Mammary epithelial cell (primary cell): ENCODE data around the gene LMAN2.

Experiments used
- EZH2 ChIP-seq: IDR thresholded peaks from 2 replicates; pipeline ENCODE4 v1.6.1; 2012; ENCODE audit warnings: low read length, inconsistent platforms, borderline replicate concordance
- TF ChIP-seq, protein P1 (sequence below), 2 donors: IDR thresholded peaks in 1 of 2; conservative IDR thresholded peaks in 1 of 2; 2 replicates each; pipeline ENCODE4 v1.5.1; 2011 to 2012; ENCODE audit warnings: inconsistent platforms in 2 of 2, low read length in 2 of 2, mild to moderate bottlenecking in 2 of 2, control low read depth in 1 of 2, low read depth in 1 of 2; ENCODE audit not compliant: insufficient read depth in 1 of 2; ENCODE audit errors: extremely low read depth in 1 of 2

DNA sequence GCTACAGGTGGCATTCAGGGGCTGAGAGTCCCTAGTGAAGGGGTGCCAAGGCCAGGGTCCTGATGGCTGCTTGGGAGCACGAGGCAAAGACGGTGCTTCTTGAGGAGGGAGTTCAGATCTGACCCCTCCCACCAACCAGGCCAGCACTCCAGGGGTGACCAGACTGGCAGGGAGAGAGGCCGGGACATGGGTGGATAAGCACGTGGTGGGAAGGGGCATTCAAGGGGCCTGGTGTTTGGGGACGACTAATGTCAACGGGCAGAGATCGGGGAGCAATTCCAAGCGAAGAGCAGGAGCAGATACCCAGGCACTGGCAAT is 10.8 kb upstream of the LMAN2 start:
- TF ChIP-seq, protein P1, sequence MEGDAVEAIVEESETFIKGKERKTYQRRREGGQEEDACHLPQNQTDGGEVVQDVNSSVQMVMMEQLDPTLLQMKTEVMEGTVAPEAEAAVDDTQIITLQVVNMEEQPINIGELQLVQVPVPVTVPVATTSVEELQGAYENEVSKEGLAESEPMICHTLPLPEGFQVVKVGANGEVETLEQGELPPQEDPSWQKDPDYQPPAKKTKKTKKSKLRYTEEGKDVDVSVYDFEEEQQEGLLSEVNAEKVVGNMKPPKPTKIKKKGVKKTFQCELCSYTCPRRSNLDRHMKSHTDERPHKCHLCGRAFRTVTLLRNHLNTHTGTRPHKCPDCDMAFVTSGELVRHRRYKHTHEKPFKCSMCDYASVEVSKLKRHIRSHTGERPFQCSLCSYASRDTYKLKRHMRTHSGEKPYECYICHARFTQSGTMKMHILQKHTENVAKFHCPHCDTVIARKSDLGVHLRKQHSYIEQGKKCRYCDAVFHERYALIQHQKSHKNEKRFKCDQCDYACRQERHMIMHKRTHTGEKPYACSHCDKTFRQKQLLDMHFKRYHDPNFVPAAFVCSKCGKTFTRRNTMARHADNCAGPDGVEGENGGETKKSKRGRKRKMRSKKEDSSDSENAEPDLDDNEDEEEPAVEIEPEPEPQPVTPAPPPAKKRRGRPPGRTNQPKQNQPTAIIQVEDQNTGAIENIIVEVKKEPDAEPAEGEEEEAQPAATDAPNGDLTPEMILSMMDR (conservative IDR thresholded peaks at IDR 0.05 in 1 of 2, IDR thresholded peaks at IDR 0.05 in 1 of 2; ENCODE audit: extremely low read depth in 1 of 2, insufficient read depth in 1 of 2, low read depth in 1 of 2, low read length in 2 of 2) = no peak
- TF ChIP-seq EZH2 = no peak
